NCI-H510A treated with DMSO at 0.1 percent for 48 hours (cell line): ENCODE data around the gene DAPP1.

Experiments used
- DNase-seq: peaks from one replicate; lab custom pipeline; 2025; lab: John Stamatoyannopoulos, UW

The DAPP1 gene

DNA sequence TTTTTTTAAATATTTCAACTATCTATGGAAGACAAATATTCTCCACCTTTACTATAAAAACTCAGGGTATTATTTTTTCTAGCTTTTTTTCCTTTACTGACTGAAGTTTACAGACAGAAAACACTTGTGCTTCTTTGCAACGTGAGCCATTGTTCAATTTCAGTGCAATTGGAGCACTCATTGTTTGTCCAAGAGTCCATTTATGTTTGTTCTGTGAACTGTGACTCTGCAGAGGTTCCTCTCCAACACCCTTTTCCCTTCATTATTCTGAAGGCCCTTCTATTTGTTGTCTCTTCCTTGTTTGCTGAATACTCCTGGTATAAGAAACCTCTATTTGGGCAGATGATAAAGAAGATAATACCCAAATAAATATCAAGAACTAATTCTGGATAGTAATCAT is 37.4 kb downstream of the DAPP1 start:
- peak; percentile 49 for DNase-seq

- DNase-seq, result no peak
These were observed 39.1 kb downstream of the DAPP1 start for GRCh38 chr4:99855678-99856077.

DNA sequence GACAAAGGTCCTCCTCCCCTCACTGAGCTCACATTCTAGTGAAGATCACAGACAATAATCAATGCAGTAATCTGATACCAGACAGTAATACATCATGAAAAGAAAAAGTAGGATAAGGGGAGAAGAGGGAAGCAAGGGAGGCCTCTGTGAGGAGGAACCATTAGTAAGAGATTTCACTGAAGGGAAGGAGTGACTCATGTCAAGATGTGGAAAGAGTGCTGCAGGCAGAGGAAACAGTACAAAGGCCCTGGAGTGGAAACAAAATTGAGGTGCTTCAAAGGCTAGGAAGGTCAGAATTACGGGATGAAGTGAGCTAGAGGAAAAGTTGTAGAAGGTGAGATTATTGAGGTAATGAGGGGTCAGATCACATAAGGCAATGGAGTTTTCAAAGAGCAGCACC is 39.5 kb downstream of the DAPP1 start:
- DNase-seq, result no peak

GRCh38 chr4:99857307-99857706 is 40.7 kb downstream of the DAPP1 start:
- no peak for DNase-seq

DNA sequence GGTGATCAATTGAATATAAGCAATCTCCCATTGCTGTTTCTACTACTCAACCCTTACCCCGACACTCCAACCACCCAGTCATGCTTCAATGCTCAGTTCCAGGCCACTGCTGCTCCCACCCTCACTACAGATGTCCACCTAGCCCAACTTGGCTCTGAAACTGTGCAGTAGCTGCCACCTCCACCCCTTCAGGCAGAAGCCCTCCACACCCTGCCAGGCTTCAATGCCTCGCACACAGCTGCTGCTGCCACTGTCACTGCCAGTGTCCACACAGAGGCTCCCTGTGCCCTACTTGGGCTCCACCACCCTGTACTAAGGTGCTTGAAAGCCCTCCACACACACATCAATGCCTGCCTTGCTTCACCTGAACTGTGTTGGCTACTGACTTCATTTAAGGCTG is 43.0 kb downstream of the DAPP1 start:
- peak; percentile 22 for DNase-seq

- no peak for DNase-seq
These were observed 43.9 kb downstream of the DAPP1 start for GRCh38 chr4:99860521-99860920.

DNA sequence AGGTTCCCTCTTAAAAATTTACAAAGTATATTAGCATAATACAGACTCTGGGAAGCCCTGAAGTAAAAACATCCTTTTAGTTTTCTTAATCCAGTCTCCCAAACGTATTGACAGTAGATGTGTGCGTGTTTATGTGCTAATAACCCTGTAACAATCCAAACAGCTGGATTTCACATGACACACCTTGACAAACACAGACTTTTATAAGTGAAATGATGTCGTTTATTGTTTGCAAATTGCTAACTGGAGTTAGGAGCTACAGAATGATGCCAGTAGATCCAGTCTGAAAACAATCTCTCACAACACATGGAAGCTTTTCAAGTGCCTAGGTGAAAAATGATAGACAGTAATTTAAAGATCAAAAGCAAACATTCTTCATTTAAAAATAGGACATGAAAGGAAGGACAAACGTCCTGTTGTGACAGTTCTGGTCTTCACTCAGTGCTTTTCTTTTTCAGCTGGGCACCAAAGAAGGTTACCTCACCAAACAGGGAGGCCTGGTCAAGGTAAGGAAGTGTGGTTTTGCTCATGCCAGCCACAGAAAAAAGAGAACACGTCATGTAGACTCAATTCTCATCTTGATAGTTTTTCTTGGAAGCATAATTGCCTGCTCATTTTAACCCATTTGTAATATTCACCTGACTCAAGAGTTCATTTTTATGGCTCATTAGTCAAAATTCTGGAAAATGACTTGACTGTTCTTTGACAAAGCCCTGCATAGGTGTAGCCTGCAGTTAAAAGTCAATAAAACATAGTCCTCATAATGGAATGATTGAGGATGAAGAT is 44.7 kb downstream of the DAPP1 start:
- peak; percentile 78 for DNase-seq

DNA sequence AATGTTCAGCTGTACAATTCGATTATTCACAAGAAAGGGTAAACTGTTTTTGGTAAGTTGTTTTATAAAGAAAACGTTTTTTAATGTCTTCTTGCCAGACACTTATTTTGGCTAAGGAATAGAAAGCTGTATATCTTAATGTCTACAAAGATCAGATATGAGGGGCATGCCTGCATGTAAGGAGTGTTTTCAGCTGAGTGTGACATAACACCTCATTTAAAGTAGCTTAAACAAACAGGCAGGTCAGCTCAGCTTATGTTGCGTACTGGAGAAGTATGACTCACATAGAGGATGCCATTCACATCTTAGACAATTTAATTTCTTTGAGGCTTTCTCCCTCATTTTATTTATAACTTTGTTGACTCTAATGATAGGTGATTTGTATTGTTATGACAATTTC is 47.2 kb downstream of the DAPP1 start:
- peak; percentile 17 for DNase-seq

- DNase-seq, result no peak
These were observed 51.5 kb downstream of the DAPP1 start for GRCh38 chr4:99868126-99868596.

DNA sequence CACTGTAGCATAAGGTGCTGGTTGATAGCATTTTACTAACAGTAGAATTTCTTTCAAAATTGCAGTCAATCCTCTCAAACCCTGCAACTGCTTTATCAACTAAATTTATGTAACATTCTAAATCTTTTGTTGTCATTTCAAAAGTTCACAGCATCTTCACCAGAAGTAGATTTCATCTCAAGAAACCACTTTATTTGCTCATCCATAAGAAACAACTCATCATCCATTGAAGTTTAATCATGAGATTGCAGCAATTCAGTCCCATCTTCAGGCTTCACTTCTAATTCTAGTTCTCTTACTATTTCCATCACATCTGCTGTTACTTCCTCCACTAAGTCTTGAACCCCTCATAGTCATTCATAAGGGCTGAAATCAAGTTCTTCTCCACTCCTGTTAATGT is 55.9 kb downstream of the DAPP1 start:
- DNase-seq, result no peak

DNA sequence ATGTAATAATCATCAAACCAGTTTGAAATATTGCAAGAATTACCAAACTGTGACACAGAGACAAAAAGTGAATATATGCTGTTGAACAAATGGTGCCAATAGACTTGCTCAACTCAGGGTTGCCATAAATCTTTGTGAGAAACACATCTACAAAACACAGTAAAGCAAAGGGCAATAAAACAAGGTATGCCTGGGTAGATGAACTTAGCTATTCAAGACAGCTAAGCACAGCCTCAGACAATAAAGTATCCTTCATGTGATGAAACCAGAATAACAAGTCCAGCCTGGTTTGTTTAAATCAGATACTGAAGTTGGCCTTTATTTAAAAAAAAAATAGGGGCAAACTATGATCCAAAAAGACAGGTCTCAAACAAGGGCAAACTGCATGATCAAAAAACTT is 58.4 kb downstream of the DAPP1 start:
- no peak for DNase-seq

DNA sequence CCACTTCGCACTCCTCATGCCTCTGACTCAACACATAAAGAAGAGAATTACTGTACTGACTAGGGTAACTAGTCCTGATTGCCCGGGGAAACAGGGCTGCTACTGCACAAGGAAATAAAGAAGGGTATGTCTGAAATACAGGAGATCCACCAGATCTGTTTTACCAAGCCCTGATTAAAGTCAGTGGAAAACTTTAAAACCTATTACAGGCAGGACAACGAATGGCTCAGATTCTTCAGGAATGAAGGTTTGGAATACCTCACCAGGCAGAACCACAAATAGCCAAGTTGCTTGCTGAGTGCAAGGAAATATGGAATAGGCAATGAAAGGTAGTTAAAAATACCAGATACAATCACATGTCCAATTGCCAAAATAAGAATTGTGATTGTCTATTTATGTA is 60.3 kb downstream of the DAPP1 start:
- DNase-seq, result no peak

DNA sequence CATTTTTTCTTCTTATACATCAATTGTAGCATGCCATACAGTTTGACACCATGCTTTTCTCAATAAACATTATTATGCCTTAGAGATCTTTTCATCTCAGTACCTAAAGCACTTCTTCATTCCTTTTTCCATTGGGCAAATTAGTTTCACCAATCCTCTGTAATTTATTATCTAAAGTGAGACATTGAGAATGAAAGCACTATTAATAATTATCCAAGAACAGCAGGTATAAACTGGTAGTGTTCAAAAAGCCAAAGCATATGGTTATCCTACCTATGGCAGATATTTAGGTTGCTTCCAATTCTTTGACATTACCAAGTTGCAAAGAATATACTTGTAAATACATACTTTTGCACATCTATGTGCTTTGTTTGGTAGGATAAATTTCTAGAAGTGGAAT is 62.0 kb downstream of the DAPP1 start:
- DNase-seq, result no peak

DNA sequence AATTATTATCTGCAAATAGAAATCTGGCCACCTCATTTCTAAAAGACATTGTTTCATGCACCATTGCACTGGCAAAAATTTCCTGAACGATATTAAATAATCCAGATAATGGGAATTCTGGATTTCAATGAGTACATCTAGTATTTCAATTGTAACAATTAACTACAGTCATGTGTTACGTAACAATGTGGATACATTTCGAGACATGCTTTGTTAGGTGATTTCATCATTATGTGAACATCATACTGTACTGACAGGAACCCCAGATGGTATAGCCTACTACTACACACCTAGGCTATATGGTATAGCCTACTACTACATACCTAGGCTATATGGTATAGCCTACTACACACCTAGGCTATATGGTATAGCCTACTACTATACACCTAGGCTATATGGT is 62.8 kb downstream of the DAPP1 start:
- no peak for DNase-seq

DNA sequence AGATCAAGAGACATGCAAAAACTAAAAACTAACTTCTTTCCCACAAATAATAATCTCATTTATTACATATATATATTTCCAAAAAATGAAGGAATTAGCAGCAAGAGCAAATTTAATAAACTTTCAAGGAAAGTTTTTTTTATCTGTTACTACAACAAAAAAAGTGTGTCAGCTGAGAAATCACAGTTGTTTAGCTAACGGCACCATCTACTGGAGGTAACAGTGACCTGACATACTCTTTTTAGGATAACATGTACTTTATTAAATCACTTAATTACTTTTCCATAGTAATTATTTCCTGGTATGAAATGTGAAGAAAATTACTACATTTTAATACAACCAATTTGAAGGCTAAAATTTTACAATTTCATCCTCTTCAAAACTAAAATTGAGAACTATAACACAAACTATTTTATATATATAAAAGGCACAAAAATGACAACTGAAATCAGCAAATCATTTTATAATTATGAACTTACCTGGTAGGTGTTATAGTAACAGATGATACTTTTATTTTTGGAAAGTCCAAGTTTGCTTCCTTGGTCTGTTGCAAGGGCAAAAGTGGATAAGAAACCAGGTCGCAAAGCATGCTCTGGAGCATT is 68.5 kb downstream of the DAPP1 start:
- peak; percentile 24 for DNase-seq

DNA sequence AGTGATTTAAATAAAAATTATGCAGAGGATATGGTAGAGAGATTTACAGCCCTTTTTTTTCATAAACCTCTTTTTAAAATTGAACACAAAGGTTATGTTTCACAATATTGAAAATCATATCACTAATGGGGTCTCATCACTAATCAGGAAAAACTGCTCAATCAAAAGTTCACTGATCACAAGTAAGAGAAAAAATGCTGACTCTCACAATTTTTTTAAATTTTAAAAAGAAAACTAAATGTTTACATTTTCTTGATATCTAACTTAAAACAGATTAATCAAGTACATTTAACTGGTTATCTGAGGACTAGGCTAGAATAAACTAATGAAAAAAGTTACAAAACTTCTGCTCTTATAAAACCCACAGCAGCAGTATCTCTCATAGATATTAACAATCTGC is 69.1 kb downstream of the DAPP1 start:
- DNase-seq, result no peak

DNA sequence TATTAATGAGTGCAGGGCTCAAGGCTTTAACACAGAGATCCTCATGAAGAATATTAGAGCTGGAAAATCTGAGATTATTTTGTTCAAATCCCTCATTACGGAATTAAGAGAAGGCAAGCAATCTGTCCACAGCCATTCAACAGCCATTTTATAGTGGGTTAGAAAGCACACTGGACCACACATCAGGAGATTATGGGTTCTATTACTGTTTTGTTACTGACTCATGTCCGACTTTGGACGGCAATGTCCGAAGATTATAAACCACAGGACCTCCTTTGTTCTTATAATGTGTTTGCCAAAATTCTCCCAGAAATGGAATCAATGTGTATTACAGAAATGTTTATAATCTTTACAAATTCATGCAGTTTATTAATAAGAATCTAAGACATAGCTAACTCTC is 69.5 kb downstream of the DAPP1 start:
- no peak for DNase-seq

DNA sequence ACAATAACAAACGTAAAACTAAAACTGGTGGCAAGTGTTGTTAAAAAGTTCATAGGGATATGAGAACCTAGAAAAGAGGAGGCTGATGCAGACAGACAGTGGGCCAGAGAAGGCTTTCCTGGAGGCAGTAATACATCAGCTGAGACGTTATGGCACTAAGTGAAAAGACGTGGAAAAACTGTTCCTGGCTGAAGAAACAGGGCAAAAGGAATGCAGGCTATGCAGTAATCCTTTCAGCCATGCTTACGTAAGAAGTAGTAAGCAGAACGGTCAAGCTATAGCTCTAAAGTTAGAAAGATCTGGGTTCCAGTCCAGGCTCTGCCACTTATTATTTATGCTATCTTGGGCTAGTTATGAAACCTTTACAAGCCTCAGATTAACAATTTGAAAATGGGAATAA is 71.2 kb downstream of the DAPP1 start:
- DNase-seq, result no peak

DNA sequence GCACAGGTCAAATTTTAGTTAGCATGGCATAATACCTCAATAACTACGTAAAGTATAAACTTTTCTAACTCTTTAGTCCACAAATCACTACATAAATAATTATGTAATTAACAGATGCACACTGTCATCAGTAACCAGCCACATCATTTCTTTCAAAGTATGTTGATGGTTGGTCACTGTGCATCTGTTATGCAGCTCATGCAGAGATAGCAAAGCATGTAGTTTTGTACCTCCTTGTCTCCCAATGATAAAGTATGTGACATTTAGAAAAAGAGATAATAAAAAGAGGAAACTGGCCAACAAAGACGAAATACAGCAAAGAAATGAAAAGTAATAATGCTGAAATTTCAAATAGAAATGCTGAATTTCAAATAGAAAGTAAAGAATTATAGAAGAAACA is 74.7 kb downstream of the DAPP1 start:
- no peak for DNase-seq

DNA sequence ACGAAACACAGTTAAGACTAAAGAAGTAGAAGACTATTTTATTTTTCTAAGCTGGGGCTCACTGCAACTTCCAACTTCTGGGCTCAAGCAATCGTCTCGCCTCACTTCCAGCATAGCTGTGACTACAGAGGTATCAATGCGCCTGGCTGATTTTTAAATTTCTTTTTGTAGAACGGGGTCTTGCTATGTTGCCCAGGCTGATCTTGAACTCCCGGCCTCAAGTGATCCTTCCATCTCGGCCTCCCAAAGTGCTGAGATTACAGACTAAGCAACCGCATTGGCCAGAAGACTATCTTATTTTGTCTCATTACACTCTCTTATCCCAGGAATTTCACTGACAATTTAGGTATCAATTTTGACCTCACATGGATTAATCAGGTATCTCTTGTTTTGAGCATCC is 76.4 kb downstream of the DAPP1 start:
- no peak for DNase-seq

GRCh38 chr4:99893839-99894160 is 77.2 kb downstream of the DAPP1 start:
- no peak for DNase-seq

DNA sequence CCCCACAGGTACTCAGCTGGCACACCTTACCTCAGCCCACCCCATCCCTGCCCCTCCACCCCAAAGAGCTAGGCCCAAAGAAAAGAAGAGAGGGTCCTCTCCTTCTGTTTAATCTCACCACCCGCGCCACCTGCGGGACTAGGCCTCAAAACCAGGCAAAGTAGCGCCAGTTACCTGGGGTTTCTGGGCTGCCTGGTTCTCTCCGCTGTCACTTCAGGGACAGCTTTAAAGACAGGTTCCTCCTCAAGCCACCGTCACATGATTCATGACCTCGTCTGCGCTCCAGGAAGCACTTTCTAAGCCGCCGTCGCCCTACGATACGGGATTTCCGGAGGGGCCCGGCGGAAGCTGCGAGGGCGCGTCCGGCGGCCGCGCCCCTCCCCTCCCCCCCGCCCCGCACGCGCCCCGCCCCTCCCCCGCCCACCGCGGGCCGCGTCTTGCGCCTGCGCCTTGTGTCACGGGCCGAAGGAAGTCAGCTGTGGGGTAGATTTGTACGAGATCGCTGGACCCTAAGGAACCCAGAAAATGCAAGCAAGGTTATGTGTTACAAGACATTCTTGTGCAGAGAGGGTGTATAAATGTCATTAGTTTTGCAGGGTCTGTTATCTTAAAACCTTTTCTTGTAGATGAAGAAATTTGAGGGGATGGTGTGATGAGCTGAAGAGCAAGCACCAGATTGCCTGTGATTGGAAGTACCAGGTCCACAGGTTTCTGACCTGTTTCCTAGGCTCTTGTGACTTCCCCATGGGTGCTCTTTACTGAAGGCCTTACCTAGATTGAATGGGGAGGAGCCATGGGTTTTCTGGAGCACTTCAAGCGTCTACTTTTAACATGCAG is 77.8 kb downstream of the DAPP1 start, which contains the start of gene LAMTOR3:
LAMTOR3 (minus strand) TSS at position 267 of the 837 bp plus-strand sequence. CDS start 464 bp downstream, outside the sequence.
- DNase-seq, result peak; percentile 80

- DNase-seq, result no peak
These were observed 78.4 kb downstream of the DAPP1 start for GRCh38 chr4:99894998-99895397.
